Vagina (tissue), 2 donors: Measurements from ENCODE around the gene VSIR. TPM values are rescaled to one million over a fixed set of nuclear protein-coding genes. Genes with fewer than 3 reads are reported as not detected.

Source experiments
- DNase-seq, 2 donors: peaks; one replicate each; pipeline ENCODE4 v3.0.0-alpha.2; 2017; ENCODE audit errors: extremely low spot score in 2 of 2
- H3K27ac ChIP-seq: fragments of 200-600 bp; sonication (generic); one replicate; pipeline ENCODE4 v1.5.1; 2019
- H3K27me3 ChIP-seq: fragments of 200-600 bp; sonication (generic); one replicate; pipeline ENCODE4 v1.5.1; 2019
- H3K36me3 ChIP-seq, 2 donors: fragments of 200-600 bp; sonication (generic); one replicate each; pipeline ENCODE4 v1.5.1; 2017 to 2019
- H3K4me1 ChIP-seq: fragments of 200-600 bp; sonication (generic); one replicate; pipeline ENCODE4 v1.5.1; 2019
- H3K4me3 ChIP-seq, 2 donors: fragments of 200-600 bp; sonication (generic); 1 replicate in 1 of 2; 2 replicates in 1 of 2; pipeline ENCODE4 v1.5.1; 2016 to 2019
- H3K9me3 ChIP-seq: fragments of 200-600 bp; sonication (generic); one replicate; pipeline ENCODE4 v1.5.1; 2019
- POLR2A ChIP-seq, 2 donors: fragments of 450-650 bp; IDR thresholded peaks; one replicate each; pipeline ENCODE4 v1.6.1; 2017; ENCODE audit warnings: antibody characterized with exemption in 2 of 2, mild to moderate bottlenecking in 2 of 2, moderate library complexity in 2 of 2
- POLR2AphosphoS5 ChIP-seq, 2 donors: sonication (generic); formaldehyde crosslinking; IDR thresholded peaks; one replicate each; pipeline ENCODE4 v1.9.0; 2017; ENCODE audit warnings: antibody characterized with exemption in 2 of 2, mild to moderate bottlenecking in 2 of 2, low read depth in 1 of 2; ENCODE audit not compliant: insufficient read depth in 1 of 2
- intact Hi-C: fragments of 100-400 bp; cut with DNase I; formaldehyde crosslinking; loops from one replicate; pipeline ENCODE4 v1.15.1; 2023
- total RNA-seq: library from RNA; depleted of rRNA; stranded (reverse); fragments of >200 nt; gene quantifications from one replicate; pipeline ENCODE4 v1.2.3, GENCODE V29; 2016
- TF ChIP-seq, protein P1 (sequence below), 3 experiments: fragments of 450-650 bp in 2 of 3; fragments of 200-600 bp in 1 of 3; sonication (generic) in 1 of 3; IDR thresholded peaks; one replicate each; pipeline ENCODE4 v1.5.1; 2017 to 2019; ENCODE audit warnings: antibody characterized with exemption in 3 of 3, mild to moderate bottlenecking in 2 of 3, moderate library complexity in 2 of 3

VSIR gene
- total RNA-seq, 1 donor from 2014 or later, result 96.5 TPM

GRCh38 chr10:71812016-71812912, 38.9 kb upstream of the VSIR start:
- H3K4me3 ChIP-seq, result no peak overlapping the region
- H3K4me1 ChIP-seq, result peaks cover 14% of the 10 kb centered on the region
- H3K27ac ChIP-seq, result no peak overlapping the region
- peaks cover 0 to 24% of the 10 kb centered on the region in 2 donors for H3K36me3 ChIP-seq
- peak in 1 of 2 donors; percentile 19 for TF ChIP-seq POLR2AphosphoS5 (IDR thresholded peaks at IDR 0.05; ENCODE audit: insufficient read depth in 1 of 2, low read depth in 1 of 2)
- no peak for TF ChIP-seq POLR2A (IDR thresholded peaks at IDR 0.05)
- TF ChIP-seq, protein P1, sequence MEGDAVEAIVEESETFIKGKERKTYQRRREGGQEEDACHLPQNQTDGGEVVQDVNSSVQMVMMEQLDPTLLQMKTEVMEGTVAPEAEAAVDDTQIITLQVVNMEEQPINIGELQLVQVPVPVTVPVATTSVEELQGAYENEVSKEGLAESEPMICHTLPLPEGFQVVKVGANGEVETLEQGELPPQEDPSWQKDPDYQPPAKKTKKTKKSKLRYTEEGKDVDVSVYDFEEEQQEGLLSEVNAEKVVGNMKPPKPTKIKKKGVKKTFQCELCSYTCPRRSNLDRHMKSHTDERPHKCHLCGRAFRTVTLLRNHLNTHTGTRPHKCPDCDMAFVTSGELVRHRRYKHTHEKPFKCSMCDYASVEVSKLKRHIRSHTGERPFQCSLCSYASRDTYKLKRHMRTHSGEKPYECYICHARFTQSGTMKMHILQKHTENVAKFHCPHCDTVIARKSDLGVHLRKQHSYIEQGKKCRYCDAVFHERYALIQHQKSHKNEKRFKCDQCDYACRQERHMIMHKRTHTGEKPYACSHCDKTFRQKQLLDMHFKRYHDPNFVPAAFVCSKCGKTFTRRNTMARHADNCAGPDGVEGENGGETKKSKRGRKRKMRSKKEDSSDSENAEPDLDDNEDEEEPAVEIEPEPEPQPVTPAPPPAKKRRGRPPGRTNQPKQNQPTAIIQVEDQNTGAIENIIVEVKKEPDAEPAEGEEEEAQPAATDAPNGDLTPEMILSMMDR (IDR thresholded peaks at IDR 0.05), result peak in 2 of 3 experiments; percentile 81 to 85
- DNase-seq, result no peak
- no peaks in the 10 kb centered on the region for H3K9me3 ChIP-seq
- intact Hi-C loops, result loop anchor here (10.0 kb wide), 1 partner anchor 83 kb away; no protein-coding TSS in a partner anchor
- H3K27me3 ChIP-seq, result no peaks in the 10 kb centered on the region

DNA sequence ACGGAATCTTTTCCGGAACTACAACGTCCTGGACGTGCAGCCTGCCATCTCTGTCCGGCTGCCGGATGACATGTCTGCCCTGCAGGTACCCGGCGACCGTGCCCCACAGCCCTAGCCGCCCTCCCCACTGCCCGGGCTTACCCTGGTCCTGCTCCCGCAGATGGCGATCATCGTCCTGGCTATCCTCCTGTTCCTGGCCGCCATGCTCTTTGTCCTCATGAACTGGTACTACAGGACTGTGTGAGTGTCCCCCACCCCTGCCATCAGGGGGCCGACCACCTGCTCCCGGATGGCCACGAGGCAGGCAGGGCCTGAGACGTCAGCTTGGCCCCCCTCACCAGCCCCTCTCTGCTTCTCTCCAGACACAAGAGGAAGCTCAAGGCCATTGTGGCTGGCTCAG, 38.0 kb upstream of the VSIR start:
- Histone ChIP-seq H3K36me3 (peaks cover 0 to 15% of the 10 kb centered on the region in 2 donors), H3K4me3 (no peak overlapping the region), H3K4me1 (peaks cover 14% of the 10 kb centered on the region), H3K9me3 (no peaks in the 10 kb centered on the region), H3K27me3 (no peaks in the 10 kb centered on the region), H3K27ac (no peak overlapping the region)
- no peak for DNase-seq
- intact Hi-C loops, result loop anchor here (10.0 kb wide), 1 partner anchor 83 kb away; no protein-coding TSS in a partner anchor
- TF ChIP-seq, protein P1 (IDR thresholded peaks at IDR 0.05), result no peak
- no peak for TF ChIP-seq POLR2AphosphoS5 (IDR thresholded peaks at IDR 0.05; ENCODE audit: insufficient read depth in 1 of 2, low read depth in 1 of 2)
- no peak for TF ChIP-seq POLR2A (IDR thresholded peaks at IDR 0.05)

DNA sequence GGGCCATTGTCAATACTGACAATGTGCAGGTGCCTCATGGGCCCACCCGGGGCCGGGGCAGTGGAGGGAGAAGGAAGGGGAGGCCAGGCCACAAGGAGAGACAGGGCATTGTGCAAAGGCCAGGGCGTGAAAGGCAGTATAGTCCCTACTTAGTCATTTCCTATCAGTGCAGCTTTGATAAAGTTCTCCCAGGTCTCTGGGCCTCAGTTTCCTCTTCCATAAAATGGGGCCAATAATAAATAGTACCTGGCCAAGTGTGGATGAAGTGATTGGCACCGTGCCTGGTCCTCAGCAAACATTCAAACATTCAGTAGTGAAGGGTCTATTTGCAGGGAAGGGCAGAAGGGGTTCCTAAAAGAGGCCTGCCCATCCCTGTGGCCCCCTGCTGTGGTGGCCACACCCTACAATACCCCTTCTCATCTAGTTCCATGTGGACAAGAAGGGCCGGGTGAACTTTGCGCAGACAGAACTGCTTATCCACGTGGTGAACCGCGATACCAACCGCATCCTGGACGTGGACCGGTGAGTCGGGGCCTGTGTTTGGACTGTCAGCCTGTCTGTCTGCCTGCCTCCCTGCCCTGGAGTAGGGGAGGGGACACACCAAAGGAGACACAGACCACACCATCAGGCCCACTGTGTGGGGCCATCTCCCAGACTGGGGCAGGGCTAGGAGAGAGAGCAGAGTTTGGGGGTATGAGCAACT, 36.9 kb upstream of the VSIR start:
- Histone ChIP-seq H3K27me3 (no peaks in the 10 kb centered on the region), H3K27ac (no peak overlapping the region), H3K36me3 (peaks cover 0 to 3% of the 10 kb centered on the region in 2 donors), H3K9me3 (no peaks in the 10 kb centered on the region), H3K4me1 (peaks cover 14% of the 10 kb centered on the region), H3K4me3 (no peak overlapping the region)
- intact Hi-C loops, result loop anchor here (10.0 kb wide), 1 partner anchor 85 kb away; no protein-coding TSS in a partner anchor
- TF ChIP-seq POLR2AphosphoS5 (IDR thresholded peaks at IDR 0.05; ENCODE audit: insufficient read depth in 1 of 2, low read depth in 1 of 2) (no peak), POLR2A (IDR thresholded peaks at IDR 0.05) (no peak)
- TF ChIP-seq, protein P1 (IDR thresholded peaks at IDR 0.05), result no peak
- no peak for DNase-seq

DNA sequence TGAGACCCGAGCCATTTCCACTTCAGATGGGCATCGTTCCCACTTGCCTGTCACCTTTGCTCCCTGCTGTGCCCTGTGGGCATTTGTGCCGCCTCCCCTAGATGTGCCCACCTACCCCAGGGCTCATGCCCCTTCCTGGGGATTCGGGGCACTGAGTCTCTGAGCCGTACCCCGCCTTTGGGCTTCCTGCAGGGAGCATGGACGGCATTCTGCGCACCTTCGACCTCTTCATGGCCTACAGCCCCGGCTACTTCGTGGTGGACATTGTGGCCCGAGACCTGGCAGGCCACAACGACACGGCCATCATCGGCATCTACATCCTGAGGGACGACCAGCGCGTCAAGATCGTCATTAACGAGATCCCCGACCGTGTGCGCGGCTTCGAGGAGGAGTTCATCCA, 36.3 kb upstream of the VSIR start:
- intact Hi-C loops, result loop anchor here (10.0 kb wide), 2 partner anchors 85 to 415 kb away; partner anchors contain the start of gene CDH23
- Histone ChIP-seq H3K9me3 (no peaks in the 10 kb centered on the region), H3K4me3 (no peak overlapping the region), H3K27me3 (no peaks in the 10 kb centered on the region), H3K4me1 (peaks cover 14% of the 10 kb centered on the region), H3K36me3 (no peaks in the 10 kb centered on the region), H3K27ac (no peak overlapping the region)
- DNase-seq, result no peak
- TF ChIP-seq POLR2A (IDR thresholded peaks at IDR 0.05), result no peak
- TF ChIP-seq, protein P1 (IDR thresholded peaks at IDR 0.05), result no peak
- no peak for TF ChIP-seq POLR2AphosphoS5 (IDR thresholded peaks at IDR 0.05; ENCODE audit: insufficient read depth in 1 of 2, low read depth in 1 of 2)
